Kidney capillary endothelial cell (primary cell): ENCODE data around the gene HPD.
"Not testable (repeated sequence)": the region's sequence is repeated elsewhere in the genome, so short reads cannot be mapped to it uniquely, and the experiment has no call there.

Experiments used
- DNase-seq: peaks from one replicate; pipeline ENCODE4 v3.0.0-alpha.2; 2018; ENCODE audit warnings: low spot score

The HPD gene

GRCh38 chr12:121799842-121800693, 58.6 kb downstream of the HPD start:
- DNase-seq = no peak

- no peak for DNase-seq
These were observed 59.4 kb downstream of the HPD start for GRCh38 chr12:121799156-121799841.

- DNase-seq = no peak
These were observed 59.9 kb downstream of the HPD start for GRCh38 chr12:121798787-121799155.

- no peak for DNase-seq
These were observed 60.5 kb downstream of the HPD start for GRCh38 chr12:121797937-121798786.

GRCh38 chr12:121796855-121797751, 61.6 kb downstream of the HPD start:
- peak; percentile 91 for DNase-seq

- DNase-seq = peak; percentile 83
These were observed 63.4 kb downstream of the HPD start for GRCh38 chr12:121795034-121795968.

GRCh38 chr12:121794534-121795033, 64.1 kb downstream of the HPD start:
- no peak for DNase-seq

- DNase-seq = peak; percentile 94
These were observed 64.7 kb downstream of the HPD start for GRCh38 chr12:121793838-121794533.

- no peak for DNase-seq
These were observed 65.2 kb downstream of the HPD start, which contains the start of gene RHOF for GRCh38 chr12:121793440-121793837. RHOF (minus strand) TSS chr12:121793688; CDS start chr12:121793633, 55 bp downstream.

GRCh38 chr12:121792607-121793439, 65.8 kb downstream of the HPD start:
- no peak for DNase-seq

GRCh38 chr12:121791671-121792551, 66.7 kb downstream of the HPD start:
- no peak for DNase-seq

GRCh38 chr12:121790785-121791184, 67.9 kb downstream of the HPD start:
- not testable (repeated sequence) for DNase-seq

GRCh38 chr12:121789800-121790728, 68.6 kb downstream of the HPD start:
- peak; percentile 85 for DNase-seq
